K562 (cell line): ENCODE measurements around the gene DGLUCY. TPM values are rescaled to one million over a fixed set of nuclear protein-coding genes. Genes with fewer than 3 reads are reported as not detected.

ENCODE experiments used
- ATAC-seq: fragments of 200-7000 bp; cut with Tn5 transposase; 3 replicates; pipeline ENCODE4 v1.9.1; 2020; ENCODE audit warnings: moderate library complexity
- BruUV-seq: library from RNA; stranded (reverse); fragments of 400-500 nt; replicated peaks from 2 replicates; lab custom pipeline; 2021; lab: Mats Ljungman, UMichigan
- CTCF ChIA-PET: fragments of 300-600 bp; formaldehyde crosslinking; extraction: SDS; loops from one replicate; lab custom pipeline; 2021; ENCODE audit warnings: low intra/inter-chr PET ratio; lab: Yijun Ruan, JAX
- POLR2A ChIA-PET: fragments of 300-600, 350-650 bp; sonication (Branson Sonifier 250); formaldehyde crosslinking; extraction: SDS; loops from one replicate; lab custom pipeline; 2021; ENCODE audit warnings: antibody characterized with exemption, inconsistent platforms; lab: Yijun Ruan, JAX
- DNase-seq, 4 experiments: peaks; one replicate each; pipeline versions ENCODE4 v3.0.0 to v3.0.0-alpha.2; 2011 to 2018; ENCODE audit warnings: low spot score in 3 of 4, mixed read lengths in 3 of 4; ENCODE audit errors: extremely low read depth in 1 of 4
- FAIRE-seq: peaks from 2 replicates; lab custom pipeline; 2011; peaks lifted over from hg19 to GRCh38; lab: Jason Lieb, UNC
- H2AFZ ChIP-seq: 2 replicates; pipeline ENCODE4 v1.6.0; 2011; ENCODE audit warnings: low read depth, low read length, control low read depth, inconsistent platforms
- H3K27ac ChIP-seq: fragments of 200-600 bp; 3 replicates; pipeline ENCODE4 v1.8.0; 2011; ENCODE audit warnings: low read depth, mild to moderate bottlenecking, control low read depth, inconsistent platforms, low read length, moderate library complexity, mixed read lengths; ENCODE audit errors: extremely low read depth
- H3K27me3 ChIP-seq, 2 experiments: fragments of 300-600 bp in 1 of 2; 2 replicates in 1 of 2; 3 replicates in 1 of 2; pipeline versions ENCODE4 v1.6.0 to v1.8.0; 2011; ENCODE audit warnings: inconsistent platforms in 2 of 2, low read length in 2 of 2, mild to moderate bottlenecking in 1 of 2, mixed read lengths in 1 of 2, moderate library complexity in 1 of 2; ENCODE audit not compliant: control insufficient read depth in 2 of 2, insufficient read depth in 2 of 2
- H3K36me3 ChIP-seq: fragments of 300-600 bp; 3 replicates; pipeline ENCODE4 v1.8.0; 2011; ENCODE audit warnings: mild to moderate bottlenecking, low read length, inconsistent platforms; ENCODE audit not compliant: control insufficient read depth, insufficient read depth
- H3K4me1 ChIP-seq, 2 experiments: fragments of 200-600 bp in 1 of 2; replicated peaks in 1 of 2; 2 replicates in 1 of 2; 3 replicates in 1 of 2; pipeline versions ENCODE4 v1.5.1 to v1.8.0; 2011; ENCODE audit warnings: inconsistent platforms in 2 of 2, low read length in 2 of 2, mild to moderate bottlenecking in 1 of 2, mixed read lengths in 1 of 2, moderate library complexity in 1 of 2; ENCODE audit not compliant: control insufficient read depth in 2 of 2, insufficient read depth in 2 of 2
- H3K4me2 ChIP-seq: 2 replicates; pipeline ENCODE4 v1.6.1; 2011; ENCODE audit warnings: low read length, control low read depth, inconsistent platforms, mixed read lengths; ENCODE audit not compliant: insufficient read depth
- H3K4me3 ChIP-seq: fragments of 200-600 bp; sonication (generic), shearing (Covaris generic); 2 replicates; pipeline ENCODE4 v1.5.1; 2016; ENCODE audit warnings: control low read depth, inconsistent platforms
- H3K79me2 ChIP-seq: fragments of 200-600 bp; 3 replicates; pipeline ENCODE4 v1.8.0; 2011; ENCODE audit warnings: low read length, inconsistent platforms; ENCODE audit not compliant: control insufficient read depth, insufficient read depth
- H3K9ac ChIP-seq, 2 experiments: 2 replicates each; pipeline versions ENCODE4 v1.6.0 to v1.6.1; 2011; ENCODE audit warnings: low read depth in 2 of 2, low read length in 2 of 2, control low read depth in 1 of 2, inconsistent platforms in 1 of 2, mild to moderate bottlenecking in 1 of 2, mixed read lengths in 1 of 2; ENCODE audit not compliant: insufficient read depth in 1 of 2
- H3K9me1 ChIP-seq: one replicate; pipeline ENCODE4 v1.6.0; 2011; ENCODE audit warnings: inconsistent platforms, mild to moderate bottlenecking, low read length, moderate library complexity; ENCODE audit not compliant: control insufficient read depth, insufficient read depth
- H3K9me3 ChIP-seq: replicated peaks from 2 replicates; pipeline ENCODE4 v1.5.1; 2011; ENCODE audit warnings: low read depth, low read length, inconsistent platforms; ENCODE audit not compliant: control insufficient read depth, insufficient read depth
- H4K20me1 ChIP-seq: replicated peaks from 2 replicates; pipeline ENCODE4 v1.6.1; 2011; ENCODE audit warnings: low read length, inconsistent platforms, mixed read lengths; ENCODE audit not compliant: control insufficient read depth, insufficient read depth
- CBFA2T3 ChIP-seq: fragments of 450-650 bp; IDR thresholded peaks from 2 replicates; pipeline ENCODE4 v1.6.1; 2017
- E2F3 ChIP-seq: fragments of 250-450 bp; sonication (Bioruptor Pico); IDR thresholded peaks from 2 replicates; pipeline ENCODE4 v1.4.0; 2020; ENCODE audit warnings: mild to moderate bottlenecking
- GTF2B ChIP-seq: IDR thresholded peaks from 2 replicates; pipeline ENCODE4 v1.6.1; 2011; ENCODE audit not compliant: insufficient read length; ENCODE audit errors: extremely low read depth
- HEY1 ChIP-seq: fragments of 250-450 bp; sonication (Bioruptor Pico); IDR thresholded peaks from 2 replicates; pipeline ENCODE4 v1.5.0; 2020; ENCODE audit warnings: mild to moderate bottlenecking, moderate library complexity, borderline replicate concordance
- KLF13 ChIP-seq: fragments of 450-650 bp; IDR thresholded peaks from 2 replicates; pipeline ENCODE4 v1.6.1; 2016; ENCODE audit warnings: missing genetic modification characterization, low read depth, mild to moderate bottlenecking, missing compliant biosample characterization, moderate library complexity, borderline replicate concordance
- PHB2 ChIP-seq: fragments of 450-650 bp; IDR thresholded peaks from 2 replicates; pipeline ENCODE4 v1.6.1; 2017; ENCODE audit warnings: low read depth
- RBFOX2 ChIP-seq: fragments of 200-400 bp; formaldehyde crosslinking; IDR thresholded peaks from 2 replicates; pipeline ENCODE4 v1.6.1; 2017; ENCODE audit warnings: low read depth, mild to moderate bottlenecking, low read length, moderate library complexity
- SNAPC5 ChIP-seq: fragments of 250-450 bp; sonication (Bioruptor Pico); IDR thresholded peaks from 2 replicates; pipeline ENCODE4 v1.8.0; 2021; ENCODE audit warnings: moderate library complexity, mild to moderate bottlenecking, inconsistent platforms
- TRIM24 ChIP-seq, 2 experiments: fragments of 450-650 bp; IDR thresholded peaks; 2 replicates each; pipeline ENCODE4 v1.6.1; 2016
- ZNF347 ChIP-seq: fragments of 450-650 bp; formaldehyde crosslinking; IDR thresholded peaks from 2 replicates; pipeline ENCODE4 v1.4.0; 2020; ENCODE audit warnings: low read depth, mild to moderate bottlenecking, moderate library complexity
- WGBS: fragments of 100-300 bp; shearing (Covaris generic); methylation state at CpG from one replicate; pipeline ENCODE4 v1.1.6; 2016; ENCODE audit warnings: low coverage, mixed read lengths; ENCODE audit not compliant: insufficient coverage; ENCODE audit errors: missing lambda C conversion rate; 5-methylcytosine and 5-hydroxymethylcytosine counted together
- in situ Hi-C: fragments of 300-500 bp; cut with MboI; formaldehyde crosslinking; loops from 4 replicates; pipeline ENCODE4 v1.15.0; 2018; ENCODE audit warnings: inconsistent platforms, mixed read lengths
- intact Hi-C: fragments of 100-400 bp; cut with micrococcal nuclease; formaldehyde crosslinking; loops from 2 replicates; pipeline ENCODE4 v1.14.2; 2022
- polyA plus RNA-seq, 8 experiments: library from polyadenylated mRNA; depleted of rRNA in 4 of 8; stranded (reverse) in 5 of 8; unstranded in 3 of 8; fragments of >200 nt; fragmentation: Nextera tagmentation in 2 of 8; fragmentation: Illumina TruSeq in 1 of 8; extraction: Ambion mirVana in 2 of 8; extraction: Trizol in 1 of 8; gene quantifications; 2 replicates each; pipeline versions ENCODE4 v1.2.1 to v1.2.3, GENCODE V29; 2011 to 2014; ENCODE audit warnings: inconsistent platforms in 1 of 8, missing spikeins in 1 of 8
- total RNA-seq, 7 experiments: library from RNA; depleted of rRNA in 6 of 7; stranded (reverse); fragments of >200 nt in 6 of 7; fragmentation: Illumina TruSeq in 2 of 7; extraction: Trizol in 2 of 7; gene quantifications; 2 replicates each; pipeline versions ENCODE4 v1.2.1 to v1.2.3, GENCODE V29; 2011 to 2021; ENCODE audit warnings: low replicate concordance in 1 of 7

Gene DGLUCY
- total and polyA plus RNA-seq, 9 of the 15 experiments (the other 6 are each of a cell fraction or from before 2014, with no cell fraction given): 9.9 to 28.4 (median 21.0) TPM

- TF ChIP-seq HEY1 (CRISPR knock-in tag): no peak
- no peak for TF ChIP-seq TRIM24 (IDR thresholded peaks at IDR 0.05)
- TF ChIP-seq ZNF347: no peak
- TF ChIP-seq CBFA2T3: no peak
- no peak for TF ChIP-seq GTF2B
- TF ChIP-seq SNAPC5: no peak
- TF ChIP-seq, all 486 proteins: peak for 0
Measured at GRCh38 chr14:91159906-91160305, 46.0 kb downstream of the DGLUCY start (continued).

- peaks cover 63% of the 10 kb centered on the region; the same call in 1 of the 3 replicates for H3K36me3 ChIP-seq
- no TSS peak for BruUV-seq
- H4K20me1 ChIP-seq: no peaks in the 10 kb centered on the region; the same call in 1 of the 2 replicates
- no peaks in the 10 kb centered on the region for H3K27me3 ChIP-seq
- ChIA-PET CTCF (no interaction called here), POLR2A (interaction anchor here (0.7 kb wide), 1 partner anchor 314 kb away, joined by 3 read pairs; no protein-coding TSS in a partner anchor)
- no peak overlapping the region for H3K9ac ChIP-seq
- H3K4me2 ChIP-seq: no peak overlapping the region
- H3K27ac ChIP-seq: no peak overlapping the region
- intact Hi-C loops (no loop called here), in situ Hi-C loops (no loop called here)
- H3K4me3 ChIP-seq: no peak overlapping the region
- TF ChIP-seq RBFOX2 (no peak), KLF13 (tag) (no peak), PHB2 (no peak), E2F3 (CRISPR knock-in tag) (no peak)
- no peak overlapping the region for H2AFZ ChIP-seq
- FAIRE-seq (no peak), ATAC-seq (no peak), DNase-seq (no peak)
- WGBS: 99% methylated on average over 7 of the region's 14 CpGs
- H3K79me2 ChIP-seq: no peaks in the 10 kb centered on the region
- H3K9me3 ChIP-seq: no peaks in the 10 kb centered on the region
- no peaks in the 10 kb centered on the region for H3K9me1 ChIP-seq
- no peaks in the 10 kb centered on the region; a peak in 1 of 5 replicates for H3K4me1 ChIP-seq
Measured at GRCh38 chr14:91163316-91163715, 49.4 kb downstream of the DGLUCY start.
